Peyer's patch (tissue), 4 donors: ENCODE results near the gene PRKAR2A. TPM values are rescaled to one million over a fixed set of nuclear protein-coding genes. Genes with fewer than 3 reads are reported as not detected.
"Not testable (repeated sequence)": the region's sequence is repeated elsewhere in the genome, so short reads cannot be mapped to it uniquely, and the experiment has no call there.

ENCODE experiments used
- DNase-seq, 3 donors: peaks; one replicate each; pipeline ENCODE4 v3.0.0-alpha.2; 2017 to 2019
- H3K27ac ChIP-seq, 4 donors: fragments of 200-600 bp; sonication (generic); one replicate each; pipeline ENCODE4 v1.5.1; 2016 to 2019
- H3K27me3 ChIP-seq, 2 donors: fragments of 200-600 bp; sonication (generic); one replicate each; pipeline ENCODE4 v1.5.1; 2019
- H3K36me3 ChIP-seq, 3 donors: fragments of 200-600 bp; sonication (generic); one replicate each; pipeline ENCODE4 v1.5.1; 2016 to 2019
- H3K4me1 ChIP-seq, 4 donors: fragments of 200-600 bp; sonication (generic); one replicate each; pipeline ENCODE4 v1.5.1; 2016 to 2019
- H3K4me3 ChIP-seq, 4 donors: fragments of 200-600 bp; sonication (generic); 1 replicate in 3 of 4; 2 replicates in 1 of 4; pipeline ENCODE4 v1.5.1; 2016 to 2019; ENCODE audit warnings: mild to moderate bottlenecking in 1 of 4
- H3K9me3 ChIP-seq, 4 donors: fragments of 200-600 bp; sonication (generic); one replicate each; pipeline ENCODE4 v1.5.1; 2016 to 2019; ENCODE audit warnings: mild to moderate bottlenecking in 1 of 4
- POLR2A ChIP-seq, 2 donors: fragments of 450-650 bp; IDR thresholded peaks; one replicate each; pipeline ENCODE4 v1.5.1; 2017; ENCODE audit warnings: antibody characterized with exemption in 2 of 2, mild to moderate bottlenecking in 2 of 2, moderate library complexity in 2 of 2
- total RNA-seq, 4 donors: library from RNA; depleted of rRNA; stranded (reverse); fragments of >200 nt; gene quantifications; one replicate each; pipeline ENCODE4 v1.1.0, GENCODE V29; 2016
- TF ChIP-seq, protein P1 (sequence below), 6 experiments: fragments of 450-650 bp in 4 of 6; fragments of 200-600 bp in 2 of 6; sonication (generic) in 1 of 6; IDR thresholded peaks; one replicate each; pipeline ENCODE4 v1.5.1; 2017 to 2019; ENCODE audit warnings: antibody characterized with exemption in 6 of 6, mild to moderate bottlenecking in 3 of 6, moderate library complexity in 1 of 6

Gene PRKAR2A
- total RNA-seq, 4 donors from 2014 or later, result 21.0 to 34.7 (median 25.8) TPM

DNA sequence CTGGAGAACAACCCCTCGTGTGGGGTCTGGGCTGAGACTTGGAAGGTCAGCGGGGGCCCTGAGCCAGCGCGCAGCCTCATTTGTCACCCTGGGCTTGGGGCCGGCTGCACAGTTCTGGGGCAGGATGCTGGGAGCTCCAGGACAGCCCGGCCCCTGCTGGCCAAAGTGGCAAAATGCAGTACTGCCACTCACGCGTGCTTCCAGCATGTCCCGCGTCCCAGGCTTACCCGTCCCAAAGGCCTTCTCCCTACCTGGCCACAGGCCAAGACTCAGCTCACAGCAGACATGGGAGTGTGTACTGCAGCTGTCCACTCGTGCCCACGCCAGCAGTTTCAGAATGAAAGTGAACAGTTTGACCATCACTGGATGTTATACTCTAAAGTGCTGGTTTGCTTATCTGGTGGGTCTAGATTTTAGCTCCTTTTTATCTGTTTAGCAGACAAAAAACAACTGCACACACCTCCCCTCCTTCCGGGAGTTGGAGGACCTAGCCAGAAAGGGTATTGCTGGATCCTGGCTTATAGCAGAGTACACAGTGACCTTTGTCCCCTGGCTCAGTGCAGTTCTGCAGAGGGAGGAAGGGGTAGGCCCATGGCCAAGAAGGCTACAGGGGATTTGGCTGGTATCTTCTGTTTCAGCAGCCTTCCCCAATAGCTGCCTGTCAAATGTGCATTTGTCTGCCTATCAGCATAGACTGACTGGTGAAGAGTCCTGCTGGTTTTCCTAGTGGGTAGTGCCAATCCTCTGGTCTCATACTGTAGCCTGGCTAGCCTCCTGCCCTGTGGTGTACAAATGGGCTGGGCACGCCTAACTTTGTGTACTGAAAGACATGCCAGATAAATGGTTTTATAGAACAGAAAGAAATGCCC lies 107.5 kb downstream of the PRKAR2A start:
- Histone ChIP-seq H3K4me1 (peaks cover 6 to 65% (median 12%) of the 10 kb centered on the region in 4 donors), H3K9me3 (no peaks in the 10 kb centered on the region), H3K27ac (peak overlapping the region; percentile 57 to 90 (median 70)), H3K4me3 (peak overlapping the region in 2 of 4 donors; percentile 20 to 28), H3K27me3 (no peaks in the 10 kb centered on the region), H3K36me3 (no peaks in the 10 kb centered on the region)
- DNase-seq, result peak; percentile 67 to 94 (median 90)
- TF ChIP-seq, protein P1, sequence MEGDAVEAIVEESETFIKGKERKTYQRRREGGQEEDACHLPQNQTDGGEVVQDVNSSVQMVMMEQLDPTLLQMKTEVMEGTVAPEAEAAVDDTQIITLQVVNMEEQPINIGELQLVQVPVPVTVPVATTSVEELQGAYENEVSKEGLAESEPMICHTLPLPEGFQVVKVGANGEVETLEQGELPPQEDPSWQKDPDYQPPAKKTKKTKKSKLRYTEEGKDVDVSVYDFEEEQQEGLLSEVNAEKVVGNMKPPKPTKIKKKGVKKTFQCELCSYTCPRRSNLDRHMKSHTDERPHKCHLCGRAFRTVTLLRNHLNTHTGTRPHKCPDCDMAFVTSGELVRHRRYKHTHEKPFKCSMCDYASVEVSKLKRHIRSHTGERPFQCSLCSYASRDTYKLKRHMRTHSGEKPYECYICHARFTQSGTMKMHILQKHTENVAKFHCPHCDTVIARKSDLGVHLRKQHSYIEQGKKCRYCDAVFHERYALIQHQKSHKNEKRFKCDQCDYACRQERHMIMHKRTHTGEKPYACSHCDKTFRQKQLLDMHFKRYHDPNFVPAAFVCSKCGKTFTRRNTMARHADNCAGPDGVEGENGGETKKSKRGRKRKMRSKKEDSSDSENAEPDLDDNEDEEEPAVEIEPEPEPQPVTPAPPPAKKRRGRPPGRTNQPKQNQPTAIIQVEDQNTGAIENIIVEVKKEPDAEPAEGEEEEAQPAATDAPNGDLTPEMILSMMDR (IDR thresholded peaks at IDR 0.05), result peak; percentile 59 to 99 (median 80)
- no peak for TF ChIP-seq POLR2A (IDR thresholded peaks at IDR 0.05)

GRCh38 chr3:48739617-48739954 lies 108.1 kb downstream of the PRKAR2A start:
- Histone ChIP-seq H3K36me3 (no peaks in the 10 kb centered on the region), H3K4me3 (peak overlapping the region in 1 of 4 donors; percentile 20), H3K27me3 (no peaks in the 10 kb centered on the region), H3K27ac (peak overlapping the region; percentile 57 to 90 (median 70)), H3K9me3 (no peaks in the 10 kb centered on the region), H3K4me1 (peaks cover 6 to 65% (median 12%) of the 10 kb centered on the region in 4 donors)
- TF ChIP-seq, protein P1 (IDR thresholded peaks at IDR 0.05), result no peak
- no peak for TF ChIP-seq POLR2A (IDR thresholded peaks at IDR 0.05)
- DNase-seq, result no peak

DNA sequence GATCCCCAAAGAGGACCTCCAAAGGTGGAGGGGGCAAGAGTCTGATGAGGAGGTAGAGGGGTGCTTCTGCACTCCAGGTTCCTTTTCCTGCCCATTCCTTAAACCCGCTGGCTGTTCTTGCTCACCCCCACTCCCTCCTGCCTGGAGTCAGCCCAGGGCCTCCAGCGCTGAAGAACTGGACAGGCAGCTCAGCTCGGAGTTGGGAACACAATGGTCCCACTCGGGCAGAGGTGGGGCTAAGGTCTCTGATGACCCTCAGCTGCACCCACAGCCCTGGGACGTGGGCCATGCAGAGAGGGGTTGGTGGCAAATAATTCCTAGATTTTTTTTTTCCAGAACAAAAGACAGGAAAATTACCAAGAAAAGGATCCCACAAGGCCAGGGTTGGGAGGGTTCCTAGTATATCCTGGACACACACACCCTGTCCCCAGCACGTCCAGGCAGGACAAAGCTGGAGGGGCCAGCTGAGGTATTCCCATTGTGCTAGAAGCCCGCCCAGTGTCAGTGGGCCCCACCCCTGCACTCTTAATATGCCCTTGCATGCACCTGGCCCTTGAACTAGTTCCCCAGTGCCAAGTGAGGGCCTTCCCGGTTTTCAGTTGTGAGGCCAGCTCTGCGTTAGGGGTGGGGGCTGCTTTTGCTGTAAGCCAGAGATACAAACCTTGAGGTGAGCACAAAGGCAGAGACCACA lies 108.6 kb downstream of the PRKAR2A start:
- H3K4me1 ChIP-seq, result peaks cover 6 to 65% (median 12%) of the 10 kb centered on the region in 4 donors
- TF ChIP-seq POLR2A (IDR thresholded peaks at IDR 0.05), result no peak
- TF ChIP-seq, protein P1 (IDR thresholded peaks at IDR 0.05), result no peak
- no peaks in the 10 kb centered on the region for H3K36me3 ChIP-seq
- peak overlapping the region; percentile 10 to 90 (median 68) for H3K27ac ChIP-seq
- peak in 2 of 3 donors; percentile 54 to 62 for DNase-seq
- H3K4me3 ChIP-seq, result no peak overlapping the region
- no peaks in the 10 kb centered on the region for H3K27me3 ChIP-seq
- H3K9me3 ChIP-seq, result no peaks in the 10 kb centered on the region

DNA sequence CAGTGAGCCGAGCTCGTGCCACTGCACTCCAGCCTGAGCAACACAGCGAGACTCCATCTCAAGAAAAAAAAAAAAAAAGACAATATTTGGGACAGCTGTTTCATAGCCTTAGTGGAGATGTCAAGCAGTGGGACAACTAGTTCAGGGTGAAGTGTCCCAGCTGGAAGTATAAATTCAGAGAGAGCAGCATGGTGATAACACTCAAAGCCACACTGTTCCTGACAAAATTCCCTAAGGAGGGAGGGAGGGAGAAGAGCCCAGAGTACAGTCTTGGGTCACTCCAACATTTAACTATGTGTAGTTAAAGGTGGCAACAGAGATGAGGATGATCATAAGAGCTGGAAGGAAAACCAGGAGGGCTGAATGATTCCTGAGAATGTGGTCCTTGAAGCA lies 109.5 kb downstream of the PRKAR2A start:
- no peak for TF ChIP-seq POLR2A (IDR thresholded peaks at IDR 0.05)
- TF ChIP-seq, protein P1 (IDR thresholded peaks at IDR 0.05), result no peak
- Histone ChIP-seq H3K27me3 (no peaks in the 10 kb centered on the region), H3K27ac (peak overlapping the region; percentile 0 to 90 (median 54)), H3K4me1 (peaks cover 6 to 65% (median 12%) of the 10 kb centered on the region in 4 donors), H3K36me3 (no peaks in the 10 kb centered on the region), H3K4me3 (no peak overlapping the region), H3K9me3 (no peaks in the 10 kb centered on the region)
- DNase-seq, result no peak

GRCh38 chr3:48735075-48735767 lies 112.5 kb downstream of the PRKAR2A start:
- peak in 1 of 3 donors; percentile 52 for DNase-seq

DNA sequence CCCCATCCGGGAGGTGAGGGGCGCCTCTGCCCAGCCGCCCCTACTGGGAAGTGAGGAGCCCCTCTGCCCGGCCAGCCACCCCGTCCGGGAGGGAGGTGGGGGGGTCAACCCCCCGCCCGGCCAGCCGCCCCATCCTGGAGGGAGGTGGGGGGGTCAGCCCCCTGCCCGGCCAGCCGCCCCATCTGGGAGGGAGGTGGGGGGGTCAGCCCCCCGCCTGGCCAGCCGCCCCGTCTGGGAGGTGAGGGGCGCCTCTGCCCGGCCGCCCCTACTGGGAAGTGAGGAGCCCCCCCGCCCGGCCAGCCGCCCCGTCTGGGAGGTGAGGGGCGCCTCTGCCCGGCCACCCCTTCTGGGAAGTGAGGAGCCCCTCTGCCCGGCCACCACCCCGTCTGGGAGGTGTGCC lies 113.1 kb downstream of the PRKAR2A start:
- not testable (repeated sequence) for H3K27me3 ChIP-seq, H3K36me3 ChIP-seq, H3K9me3 ChIP-seq, H3K4me3 ChIP-seq, DNase-seq, H3K27ac ChIP-seq
- peaks cover 0 to 43% (median 7%) of the 10 kb centered on the region in 4 donors for H3K4me1 ChIP-seq

More at GRCh38 chr3:48735075-48735767, 112.5 kb downstream of the PRKAR2A start:
- not testable (repeated sequence) for H3K36me3 ChIP-seq, H3K4me3 ChIP-seq, H3K9me3 ChIP-seq, H3K27me3 ChIP-seq
- Histone ChIP-seq H3K27ac (peak overlapping the region in 1 of 4 donors; percentile 42), H3K4me1 (peaks cover 6 to 50% (median 12%) of the 10 kb centered on the region in 4 donors)

- H3K27me3 ChIP-seq, H3K36me3 ChIP-seq, H3K27ac ChIP-seq, H3K4me3 ChIP-seq, DNase-seq, H3K9me3 ChIP-seq: not testable (repeated sequence)
- H3K4me1 ChIP-seq, result peaks cover 0 to 37% (median 2%) of the 10 kb centered on the region in 4 donors
These were observed 113.7 kb downstream of the PRKAR2A start for GRCh38 chr3:48733752-48734518.
